ENCODE data around the gene OLFML3.
"Not testable (repeated sequence)": the region's sequence is repeated elsewhere in the genome, so short reads cannot be mapped to it uniquely, and the experiment has no call there.

Gene OLFML3

GRCh38 chr1:113995382-113995781, 16.1 kb downstream of the OLFML3 start:
- no peak for DNase-seq

- DNase-seq, result no peak
Observed at GRCh38 chr1:113998361-113998760, 19.1 kb downstream of the OLFML3 start.

- DNase-seq, result no peak
Observed at GRCh38 chr1:113999233-113999632, 20.0 kb downstream of the OLFML3 start.

- DNase-seq, result no peak
Observed at GRCh38 chr1:113999799-114000198, 20.5 kb downstream of the OLFML3 start.

- DNase-seq, result no peak
Observed at GRCh38 chr1:114000406-114000805, 21.1 kb downstream of the OLFML3 start.

GRCh38 chr1:114002492-114003239, 23.4 kb downstream of the OLFML3 start:
- no peak for DNase-seq

GRCh38 chr1:114003431-114003830, 24.2 kb downstream of the OLFML3 start:
- DNase-seq, result no peak

- DNase-seq, result not testable (repeated sequence)
Observed at GRCh38 chr1:114006825-114007224, 27.6 kb downstream of the OLFML3 start.

- no peak for DNase-seq
Observed at GRCh38 chr1:114008480-114008941, 29.2 kb downstream of the OLFML3 start.

- DNase-seq, result no peak
Observed at GRCh38 chr1:114008993-114009392, 29.7 kb downstream of the OLFML3 start.

GRCh38 chr1:114009393-114009792, 30.1 kb downstream of the OLFML3 start:
- DNase-seq, result no peak

- no peak for DNase-seq
Observed at GRCh38 chr1:114010433-114011184, 31.3 kb downstream of the OLFML3 start.

- DNase-seq, result no peak
Observed at GRCh38 chr1:114011796-114012195, 32.5 kb downstream of the OLFML3 start.

- DNase-seq, result no peak
Observed at GRCh38 chr1:114015075-114015474, 35.8 kb downstream of the OLFML3 start.

- DNase-seq, result not testable (repeated sequence)
Observed at GRCh38 chr1:114019724-114020123, 40.5 kb downstream of the OLFML3 start.

- no peak for DNase-seq
Observed at GRCh38 chr1:114021665-114022099, 42.4 kb downstream of the OLFML3 start.

GRCh38 chr1:114022877-114023276, 43.6 kb downstream of the OLFML3 start:
- no peak for DNase-seq

- no peak for DNase-seq
Observed at GRCh38 chr1:114023377-114023776, 44.1 kb downstream of the OLFML3 start.

GRCh38 chr1:114024049-114024448, 44.8 kb downstream of the OLFML3 start:
- no peak for DNase-seq

- DNase-seq, result no peak
Observed at GRCh38 chr1:114025609-114026401, 46.5 kb downstream of the OLFML3 start.

- DNase-seq, result no peak
Observed at GRCh38 chr1:114026797-114027196, 47.5 kb downstream of the OLFML3 start.

All from DMS79 (cell line).